Gastrocnemius medialis (tissue), 4 donors: ENCODE measurements around the gene TFB1M. TPM values are rescaled to one million over a fixed set of nuclear protein-coding genes. Genes with fewer than 3 reads are reported as not detected.
"Not testable (repeated sequence)": the region's sequence is repeated elsewhere in the genome, so short reads cannot be mapped to it uniquely, and the experiment has no call there.

Source experiments
- ATAC-seq, 2 donors: fragments of 150-250 bp; one replicate each; pipeline ENCODE4 v1.9.1; 2016
- DNase-seq, 2 donors: peaks; one replicate each; pipeline ENCODE4 v3.0.0-alpha.2; 2019
- H3K27ac ChIP-seq, 4 donors: fragments of 200-600 bp; sonication (generic); 1 replicate in 1 of 4; 2 replicates in 3 of 4; pipeline ENCODE4 v1.5.1; 2016 to 2018; ENCODE audit warnings: mild to moderate bottlenecking in 2 of 4, moderate library complexity in 1 of 4
- H3K27me3 ChIP-seq, 3 donors: fragments of 200-600 bp; sonication (generic) in 2 of 3; 1 replicate in 1 of 3; 2 replicates in 2 of 3; pipeline versions ENCODE4 v1.5.1 to v1.6.0; 2016 to 2019; ENCODE audit warnings: mild to moderate bottlenecking in 1 of 3, moderate library complexity in 1 of 3
- H3K36me3 ChIP-seq, 2 donors: fragments of 200-600 bp; sonication (generic) in 1 of 2; one replicate each; pipeline ENCODE4 v1.5.1; 2017 to 2018
- H3K4me1 ChIP-seq, 2 donors: fragments of 200-600 bp; sonication (generic) in 1 of 2; one replicate each; pipeline ENCODE4 v1.5.1; 2016 to 2017; ENCODE audit warnings: mild to moderate bottlenecking in 2 of 2
- H3K4me3 ChIP-seq, 4 donors: fragments of 200-600 bp; sonication (generic) in 3 of 4; 1 replicate in 1 of 4; 2 replicates in 3 of 4; pipeline ENCODE4 v1.5.1; 2016 to 2019; ENCODE audit warnings: mild to moderate bottlenecking in 2 of 4
- H3K9me3 ChIP-seq, 3 donors: fragments of 200-600 bp; sonication (generic) in 2 of 3; 1 replicate in 1 of 3; 2 replicates in 2 of 3; pipeline ENCODE4 v1.5.1; 2016 to 2019
- POLR2A ChIP-seq, 2 donors: fragments of 450-650 bp; IDR thresholded peaks; one replicate each; pipeline ENCODE4 v1.6.1; 2017; ENCODE audit warnings: antibody characterized with exemption in 2 of 2, mild to moderate bottlenecking in 2 of 2, moderate library complexity in 2 of 2
- in situ Hi-C, 4 donors: fragments of 200-750 bp; cut with MboI; loops; one replicate each; pipeline versions ENCODE4 v1.15.0 to v1.8.0; 2017; ENCODE audit warnings: low sequenced_read_pairs in 4 of 4
- intact Hi-C: fragments of 100-400 bp; cut with DNase I; formaldehyde crosslinking; loops from one replicate; pipeline ENCODE4 v1.15.1; 2023; ENCODE audit warnings: low total_unique reads
- total RNA-seq, 4 donors: library from RNA; depleted of rRNA; stranded (reverse); fragments of >200 nt; gene quantifications; one replicate each; pipeline versions ENCODE4 v1.1.0 to v1.2.3, GENCODE V29; 2016
- TF ChIP-seq, protein P1 (sequence below), 5 experiments: fragments of 450-650 bp in 3 of 5; fragments of 200-600 bp in 2 of 5; sonication (generic) in 2 of 5; IDR thresholded peaks in 4 of 5; conservative IDR thresholded peaks in 1 of 5; 1 replicate in 4 of 5; 2 replicates in 1 of 5; pipeline ENCODE4 v1.5.1; 2016 to 2019; ENCODE audit warnings: antibody characterized with exemption in 5 of 5, mild to moderate bottlenecking in 3 of 5, moderate library complexity in 3 of 5

Gene TFB1M
- total RNA-seq, 4 donors from 2014 or later: 13.4 to 34.4 (median 29.2) TPM

DNA sequence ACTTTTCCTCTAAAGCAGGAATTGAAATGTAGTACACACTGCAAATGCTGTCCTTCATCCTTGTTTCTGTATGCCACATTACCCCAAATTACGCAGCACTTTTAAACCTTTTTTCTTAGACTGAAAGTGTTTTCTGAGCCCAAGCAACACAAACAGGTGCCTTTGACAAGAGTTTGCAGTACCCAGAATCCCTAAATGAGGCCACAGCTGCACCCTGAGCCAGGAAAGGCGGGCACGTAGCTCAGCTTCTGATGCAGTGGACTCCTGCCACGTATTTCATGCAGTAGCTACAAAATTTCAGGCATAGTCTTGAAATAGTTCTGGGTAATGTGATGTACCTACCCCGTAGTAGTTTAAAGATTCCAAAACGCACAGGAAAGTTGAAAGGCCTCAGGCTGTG is 81.4 kb downstream of the TFB1M start:
- ATAC-seq: no peak

GRCh38 chr6:155230975-155231374 is 83.3 kb downstream of the TFB1M start:
- H3K36me3 ChIP-seq, DNase-seq, ATAC-seq, H3K27ac ChIP-seq, H3K4me1 ChIP-seq, H3K27me3 ChIP-seq, H3K4me3 ChIP-seq, in situ Hi-C loops, intact Hi-C loops, H3K9me3 ChIP-seq: not testable (repeated sequence)

More for the DNA sequence above, 81.4 kb downstream of the TFB1M start:
- Histone ChIP-seq H3K9me3 (no peaks in the 10 kb centered on the region), H3K27ac (no peak overlapping the region), H3K36me3 (no peaks in the 10 kb centered on the region), H3K27me3 (no peaks in the 10 kb centered on the region), H3K4me3 (no peak overlapping the region), H3K4me1 (peaks cover 0 to 4% of the 10 kb centered on the region in 2 donors)
- no peak for TF ChIP-seq POLR2A (IDR thresholded peaks at IDR 0.05)
- TF ChIP-seq, protein P1, sequence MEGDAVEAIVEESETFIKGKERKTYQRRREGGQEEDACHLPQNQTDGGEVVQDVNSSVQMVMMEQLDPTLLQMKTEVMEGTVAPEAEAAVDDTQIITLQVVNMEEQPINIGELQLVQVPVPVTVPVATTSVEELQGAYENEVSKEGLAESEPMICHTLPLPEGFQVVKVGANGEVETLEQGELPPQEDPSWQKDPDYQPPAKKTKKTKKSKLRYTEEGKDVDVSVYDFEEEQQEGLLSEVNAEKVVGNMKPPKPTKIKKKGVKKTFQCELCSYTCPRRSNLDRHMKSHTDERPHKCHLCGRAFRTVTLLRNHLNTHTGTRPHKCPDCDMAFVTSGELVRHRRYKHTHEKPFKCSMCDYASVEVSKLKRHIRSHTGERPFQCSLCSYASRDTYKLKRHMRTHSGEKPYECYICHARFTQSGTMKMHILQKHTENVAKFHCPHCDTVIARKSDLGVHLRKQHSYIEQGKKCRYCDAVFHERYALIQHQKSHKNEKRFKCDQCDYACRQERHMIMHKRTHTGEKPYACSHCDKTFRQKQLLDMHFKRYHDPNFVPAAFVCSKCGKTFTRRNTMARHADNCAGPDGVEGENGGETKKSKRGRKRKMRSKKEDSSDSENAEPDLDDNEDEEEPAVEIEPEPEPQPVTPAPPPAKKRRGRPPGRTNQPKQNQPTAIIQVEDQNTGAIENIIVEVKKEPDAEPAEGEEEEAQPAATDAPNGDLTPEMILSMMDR (IDR thresholded peaks at IDR 0.05 in 4 of 5, conservative IDR thresholded peaks at IDR 0.05 in 1 of 5): no peak
- intact Hi-C loops (no loop called here), in situ Hi-C loops (no loop called here)
- DNase-seq: no peak

- Histone ChIP-seq H3K4me1 (peaks cover 0 to 4% of the 10 kb centered on the region in 2 donors), H3K4me3 (no peak overlapping the region), H3K36me3 (no peaks in the 10 kb centered on the region), H3K9me3 (no peaks in the 10 kb centered on the region), H3K27ac (no peak overlapping the region), H3K27me3 (no peaks in the 10 kb centered on the region)
- TF ChIP-seq, protein P1 (IDR thresholded peaks at IDR 0.05 in 4 of 5, conservative IDR thresholded peaks at IDR 0.05 in 1 of 5): no peak
- ATAC-seq: no peak
- intact Hi-C loops: no loop called here
- in situ Hi-C loops: no loop called here
- no peak for DNase-seq
These were observed 85.6 kb downstream of the TFB1M start for GRCh38 chr6:155228546-155229166.

- no peak overlapping the region for H3K4me3 ChIP-seq
- in situ Hi-C loops: no loop called here
- no peak for DNase-seq
- H3K4me1 ChIP-seq: peaks cover 0 to 4% of the 10 kb centered on the region in 2 donors
- no peaks in the 10 kb centered on the region for H3K36me3 ChIP-seq
- H3K27me3 ChIP-seq: no peaks in the 10 kb centered on the region
- intact Hi-C loops: no loop called here
- no peak for ATAC-seq
- no peak overlapping the region for H3K27ac ChIP-seq
- no peak for TF ChIP-seq POLR2A (IDR thresholded peaks at IDR 0.05)
- TF ChIP-seq, protein P1 (IDR thresholded peaks at IDR 0.05 in 4 of 5, conservative IDR thresholded peaks at IDR 0.05 in 1 of 5): no peak
- no peaks in the 10 kb centered on the region for H3K9me3 ChIP-seq
These were observed 87.2 kb downstream of the TFB1M start for GRCh38 chr6:155227046-155227445.

DNA sequence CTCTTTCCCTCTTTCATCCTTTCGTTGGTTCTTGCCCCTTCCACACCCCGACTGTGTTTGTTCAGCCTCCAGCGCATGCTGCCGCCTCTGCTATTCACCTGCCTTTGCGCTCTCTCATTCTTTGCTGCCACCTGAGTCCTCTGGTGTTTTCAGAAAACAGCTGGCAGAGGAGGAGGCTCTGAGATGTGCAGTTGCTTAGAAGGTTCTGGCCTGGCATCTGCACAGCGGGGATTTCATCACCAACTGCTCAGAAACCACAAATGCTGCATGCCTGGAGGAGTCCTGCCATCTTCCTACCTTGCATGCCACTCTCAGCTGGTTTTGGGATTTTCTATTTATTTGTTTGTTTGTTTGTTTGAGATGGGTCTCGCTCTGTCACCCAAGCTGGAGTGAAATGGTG is 89.7 kb downstream of the TFB1M start:
- ATAC-seq (no peak), DNase-seq (no peak)
- in situ Hi-C loops (no loop called here), intact Hi-C loops (no loop called here)
- TF ChIP-seq POLR2A (IDR thresholded peaks at IDR 0.05): no peak
- TF ChIP-seq, protein P1 (IDR thresholded peaks at IDR 0.05 in 4 of 5, conservative IDR thresholded peaks at IDR 0.05 in 1 of 5): no peak
- Histone ChIP-seq H3K9me3 (no peaks in the 10 kb centered on the region), H3K4me3 (no peak overlapping the region), H3K27me3 (no peaks in the 10 kb centered on the region), H3K36me3 (no peaks in the 10 kb centered on the region), H3K4me1 (peaks cover 0 to 4% of the 10 kb centered on the region in 2 donors), H3K27ac (no peak overlapping the region)
